ENCODE measurements around the gene EWSR1.

The EWSR1 gene

DNA sequence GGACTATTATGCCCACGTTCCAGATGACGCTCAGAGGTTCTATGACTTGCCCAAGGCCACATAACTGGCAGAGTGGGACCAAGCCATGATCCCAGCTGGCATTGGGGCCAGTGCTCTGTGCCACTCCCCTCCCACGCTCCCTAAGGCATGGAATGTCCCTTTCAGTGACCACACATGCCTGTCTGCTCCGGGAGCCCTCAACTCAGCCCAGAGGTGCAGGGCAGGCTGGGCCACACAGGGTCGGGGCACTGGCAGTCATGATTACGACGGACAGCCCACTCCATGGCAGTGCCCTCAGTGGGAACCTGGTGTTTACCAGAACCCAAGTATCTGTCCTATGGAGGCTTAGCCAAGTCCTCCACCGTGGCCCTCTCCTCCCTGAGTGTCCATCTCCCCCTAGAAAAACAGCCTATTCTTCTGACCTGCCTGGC, 10.3 kb upstream of the EWSR1 start:
- no peak overlapping the region for H3K4me3 ChIP-seq (replicated peaks; ENCODE audit: insufficient read depth, low read length)
- no peak for TF ChIP-seq GABPA (IDR thresholded peaks at IDR 0.05; ENCODE audit: low read depth)
- TF ChIP-seq POLR2AphosphoS5 (IDR thresholded peaks at IDR 0.05; ENCODE audit: low read depth) = no peak
- TF ChIP-seq SPI1 (IDR thresholded peaks at IDR 0.05; ENCODE audit: borderline replicate concordance, low read depth) = no peak
- TF ChIP-seq, protein P1, sequence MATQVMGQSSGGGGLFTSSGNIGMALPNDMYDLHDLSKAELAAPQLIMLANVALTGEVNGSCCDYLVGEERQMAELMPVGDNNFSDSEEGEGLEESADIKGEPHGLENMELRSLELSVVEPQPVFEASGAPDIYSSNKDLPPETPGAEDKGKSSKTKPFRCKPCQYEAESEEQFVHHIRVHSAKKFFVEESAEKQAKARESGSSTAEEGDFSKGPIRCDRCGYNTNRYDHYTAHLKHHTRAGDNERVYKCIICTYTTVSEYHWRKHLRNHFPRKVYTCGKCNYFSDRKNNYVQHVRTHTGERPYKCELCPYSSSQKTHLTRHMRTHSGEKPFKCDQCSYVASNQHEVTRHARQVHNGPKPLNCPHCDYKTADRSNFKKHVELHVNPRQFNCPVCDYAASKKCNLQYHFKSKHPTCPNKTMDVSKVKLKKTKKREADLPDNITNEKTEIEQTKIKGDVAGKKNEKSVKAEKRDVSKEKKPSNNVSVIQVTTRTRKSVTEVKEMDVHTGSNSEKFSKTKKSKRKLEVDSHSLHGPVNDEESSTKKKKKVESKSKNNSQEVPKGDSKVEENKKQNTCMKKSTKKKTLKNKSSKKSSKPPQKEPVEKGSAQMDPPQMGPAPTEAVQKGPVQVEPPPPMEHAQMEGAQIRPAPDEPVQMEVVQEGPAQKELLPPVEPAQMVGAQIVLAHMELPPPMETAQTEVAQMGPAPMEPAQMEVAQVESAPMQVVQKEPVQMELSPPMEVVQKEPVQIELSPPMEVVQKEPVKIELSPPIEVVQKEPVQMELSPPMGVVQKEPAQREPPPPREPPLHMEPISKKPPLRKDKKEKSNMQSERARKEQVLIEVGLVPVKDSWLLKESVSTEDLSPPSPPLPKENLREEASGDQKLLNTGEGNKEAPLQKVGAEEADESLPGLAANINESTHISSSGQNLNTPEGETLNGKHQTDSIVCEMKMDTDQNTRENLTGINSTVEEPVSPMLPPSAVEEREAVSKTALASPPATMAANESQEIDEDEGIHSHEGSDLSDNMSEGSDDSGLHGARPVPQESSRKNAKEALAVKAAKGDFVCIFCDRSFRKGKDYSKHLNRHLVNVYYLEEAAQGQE (IDR thresholded peaks at IDR 0.05; ENCODE audit: insufficient replicate concordance, low read depth) = no peak
- TF ChIP-seq, protein P2, sequence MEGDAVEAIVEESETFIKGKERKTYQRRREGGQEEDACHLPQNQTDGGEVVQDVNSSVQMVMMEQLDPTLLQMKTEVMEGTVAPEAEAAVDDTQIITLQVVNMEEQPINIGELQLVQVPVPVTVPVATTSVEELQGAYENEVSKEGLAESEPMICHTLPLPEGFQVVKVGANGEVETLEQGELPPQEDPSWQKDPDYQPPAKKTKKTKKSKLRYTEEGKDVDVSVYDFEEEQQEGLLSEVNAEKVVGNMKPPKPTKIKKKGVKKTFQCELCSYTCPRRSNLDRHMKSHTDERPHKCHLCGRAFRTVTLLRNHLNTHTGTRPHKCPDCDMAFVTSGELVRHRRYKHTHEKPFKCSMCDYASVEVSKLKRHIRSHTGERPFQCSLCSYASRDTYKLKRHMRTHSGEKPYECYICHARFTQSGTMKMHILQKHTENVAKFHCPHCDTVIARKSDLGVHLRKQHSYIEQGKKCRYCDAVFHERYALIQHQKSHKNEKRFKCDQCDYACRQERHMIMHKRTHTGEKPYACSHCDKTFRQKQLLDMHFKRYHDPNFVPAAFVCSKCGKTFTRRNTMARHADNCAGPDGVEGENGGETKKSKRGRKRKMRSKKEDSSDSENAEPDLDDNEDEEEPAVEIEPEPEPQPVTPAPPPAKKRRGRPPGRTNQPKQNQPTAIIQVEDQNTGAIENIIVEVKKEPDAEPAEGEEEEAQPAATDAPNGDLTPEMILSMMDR (IDR thresholded peaks at IDR 0.05; ENCODE audit: insufficient read depth, low read length) = no peak
- H3K27me3 ChIP-seq (ENCODE audit: insufficient read depth, poor library complexity, severe bottlenecking) = no peaks in the 10 kb centered on the region
- no peak for DNase-seq (ENCODE audit: low read depth in 1 of 2, low spot score in 1 of 2)
- no peak overlapping the region for H3K27ac ChIP-seq (replicated peaks)

DNA sequence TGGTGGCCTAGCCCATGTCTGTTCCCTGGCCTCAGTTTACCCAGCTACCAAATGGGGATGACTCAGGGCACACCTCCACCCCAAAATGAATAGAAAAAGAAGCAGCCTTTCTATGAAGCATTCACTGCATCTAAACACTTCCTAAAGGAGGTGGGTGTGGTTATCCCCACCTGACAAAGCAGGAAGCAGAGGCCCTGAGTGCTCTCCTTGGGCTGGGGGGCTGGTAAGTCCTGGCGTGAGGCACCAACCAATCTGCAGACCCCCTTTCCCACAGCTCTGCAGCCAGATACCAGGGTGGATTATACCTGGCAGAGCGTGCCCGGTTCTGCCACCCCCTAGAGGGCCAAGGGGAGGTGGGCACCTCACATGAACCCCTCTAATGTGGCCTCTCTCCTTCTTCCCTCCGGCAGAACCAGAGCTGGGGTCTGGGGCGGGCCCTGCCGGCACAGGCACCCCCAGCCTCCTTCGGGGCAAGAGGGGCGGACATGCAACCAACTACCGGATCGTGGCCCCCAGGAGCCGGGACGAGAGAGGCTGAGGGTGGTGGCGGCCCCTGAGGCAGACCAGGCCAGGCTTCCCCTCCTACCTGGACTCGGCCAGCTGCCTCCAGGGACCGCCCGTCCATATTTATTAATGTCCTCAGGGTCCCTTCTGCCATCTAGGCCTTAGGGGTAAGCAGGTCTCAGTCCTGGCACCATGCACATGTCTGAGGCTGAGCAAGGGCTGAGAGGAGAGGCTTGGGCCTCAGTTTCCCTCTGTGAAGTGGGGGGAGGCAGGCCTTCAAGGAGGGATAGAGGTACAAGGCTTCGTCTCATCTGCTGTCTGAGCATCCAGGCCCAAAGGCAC, 9.4 kb upstream of the EWSR1 start:
- Histone ChIP-seq H3K27me3 (ENCODE audit: insufficient read depth, poor library complexity, severe bottlenecking) (no peaks in the 10 kb centered on the region), H3K4me3 (replicated peaks; ENCODE audit: insufficient read depth, low read length) (no peak overlapping the region), H3K27ac (replicated peaks) (no peak overlapping the region)
- TF ChIP-seq, protein P1 (IDR thresholded peaks at IDR 0.05; ENCODE audit: insufficient replicate concordance, low read depth) = no peak
- TF ChIP-seq, protein P2 (IDR thresholded peaks at IDR 0.05; ENCODE audit: insufficient read depth, low read length) = no peak
- TF ChIP-seq GABPA (IDR thresholded peaks at IDR 0.05; ENCODE audit: low read depth) (no peak), POLR2AphosphoS5 (IDR thresholded peaks at IDR 0.05; ENCODE audit: low read depth) (no peak), SPI1 (IDR thresholded peaks at IDR 0.05; ENCODE audit: borderline replicate concordance, low read depth) (no peak)
- no peak for DNase-seq (ENCODE audit: low read depth in 1 of 2, low spot score in 1 of 2)

DNA sequence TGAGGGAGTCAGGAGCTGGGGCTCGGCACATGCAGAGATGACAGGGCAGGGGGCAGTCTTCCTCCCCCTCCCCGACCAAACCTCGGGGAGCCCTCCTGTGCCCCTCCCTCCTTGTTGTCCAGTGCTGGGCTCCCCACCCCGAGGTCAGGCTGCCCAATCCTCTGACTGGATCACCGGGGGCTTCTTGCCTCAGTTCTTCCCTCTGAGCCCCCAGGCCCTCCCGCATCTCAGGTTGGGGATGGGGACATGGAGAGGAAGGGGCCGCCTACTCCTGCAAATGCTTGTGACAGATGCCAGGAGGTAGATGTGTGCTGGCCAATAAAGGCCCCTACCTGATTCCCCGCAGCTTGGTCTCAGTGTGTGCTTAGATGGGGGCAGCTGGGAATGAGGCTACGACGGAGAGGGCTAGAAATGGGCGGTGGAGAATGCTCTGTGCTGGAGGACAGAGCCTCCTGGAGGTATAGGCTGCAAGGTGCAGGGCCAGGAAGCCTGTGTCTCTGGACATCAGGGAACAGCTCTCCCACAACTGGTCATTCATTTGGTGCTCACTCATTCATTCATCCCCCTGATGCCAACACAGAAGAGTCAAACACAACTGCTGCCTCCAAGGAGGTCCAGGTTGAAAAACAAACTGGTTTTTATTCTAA, 8.7 kb upstream of the EWSR1 start:
- Histone ChIP-seq H3K27me3 (ENCODE audit: insufficient read depth, poor library complexity, severe bottlenecking) (no peaks in the 10 kb centered on the region), H3K27ac (replicated peaks) (no peak overlapping the region), H3K4me3 (replicated peaks; ENCODE audit: insufficient read depth, low read length) (no peak overlapping the region)
- no peak for TF ChIP-seq SPI1 (IDR thresholded peaks at IDR 0.05; ENCODE audit: borderline replicate concordance, low read depth)
- TF ChIP-seq POLR2AphosphoS5 (IDR thresholded peaks at IDR 0.05; ENCODE audit: low read depth) = no peak
- TF ChIP-seq, protein P2 (IDR thresholded peaks at IDR 0.05; ENCODE audit: insufficient read depth, low read length) = no peak
- TF ChIP-seq, protein P1 (IDR thresholded peaks at IDR 0.05; ENCODE audit: insufficient replicate concordance, low read depth) = no peak
- TF ChIP-seq GABPA (IDR thresholded peaks at IDR 0.05; ENCODE audit: low read depth) = no peak
- DNase-seq (ENCODE audit: low read depth in 1 of 2, low spot score in 1 of 2) = no peak

All from HL-60 (cell line).